ENCODE results near the gene SHLD1. TPM values are rescaled to one million over a fixed set of nuclear protein-coding genes. Genes with fewer than 3 reads are reported as not detected.

The SHLD1 gene
- total RNA-seq, 1 donor from 2014 or later: 3.5 TPM

DNA sequence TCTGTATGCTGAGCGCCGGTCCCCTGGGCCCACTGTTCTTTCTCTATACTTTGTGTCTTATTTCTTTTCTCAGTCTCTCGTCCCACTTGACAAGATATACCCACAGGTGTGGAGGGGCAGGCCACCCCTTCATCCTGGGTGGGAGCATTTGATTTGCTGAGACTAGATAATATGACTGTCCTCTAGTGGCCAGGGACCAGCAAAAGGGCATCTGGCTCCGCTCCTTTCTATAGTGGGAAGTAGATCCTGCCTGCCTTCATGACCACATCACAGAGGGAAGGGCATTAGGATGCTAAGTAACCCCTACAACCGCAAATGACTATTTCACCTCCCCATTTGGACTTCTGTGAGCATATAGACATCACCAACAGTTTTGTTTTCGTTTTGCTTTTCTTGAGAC lies 135.7 kb downstream of the SHLD1 start:
- Histone ChIP-seq H3K27ac (ENCODE audit: low read depth, low read length) (no peak overlapping the region), H2AFZ (ENCODE audit: low read depth, low read length) (no peak overlapping the region), H3K4me2 (ENCODE audit: low read length) (no peak overlapping the region), H3K4me1 (ENCODE audit: insufficient read depth, low read length) (no peaks in the 10 kb centered on the region), H3K79me2 (ENCODE audit: insufficient read depth, low read length) (no peaks in the 10 kb centered on the region), H3K9me3 (ENCODE audit: insufficient read depth, low read depth, low read length) (no peaks in the 10 kb centered on the region), H3K36me3 (ENCODE audit: insufficient read depth, low read length) (no peaks in the 10 kb centered on the region), H3K4me3 (ENCODE audit: insufficient read depth, low read depth, low read length) (no peak overlapping the region), H3K27me3 (ENCODE audit: insufficient read depth, low read length) (peaks cover 4% of the 10 kb centered on the region), H4K20me1 (ENCODE audit: insufficient read depth, low read length) (no peaks in the 10 kb centered on the region), H3K9ac (ENCODE audit: low read length) (no peak overlapping the region)
- peaks cover 3% of the 10 kb centered on the region for H3K9me3 Mint-ChIP-seq (ENCODE audit: unreplicated experiment)
- H3K4me3 Mint-ChIP-seq (ENCODE audit: unreplicated experiment): no peak overlapping the region
- DNase-seq (ENCODE audit: low read depth) (no peak), FAIRE-seq (no peak)
- TF ChIP-seq EZH2 (IDR thresholded peaks at IDR 0.05; ENCODE audit: insufficient read depth, low read length): no peak
- TF ChIP-seq, protein P1, sequence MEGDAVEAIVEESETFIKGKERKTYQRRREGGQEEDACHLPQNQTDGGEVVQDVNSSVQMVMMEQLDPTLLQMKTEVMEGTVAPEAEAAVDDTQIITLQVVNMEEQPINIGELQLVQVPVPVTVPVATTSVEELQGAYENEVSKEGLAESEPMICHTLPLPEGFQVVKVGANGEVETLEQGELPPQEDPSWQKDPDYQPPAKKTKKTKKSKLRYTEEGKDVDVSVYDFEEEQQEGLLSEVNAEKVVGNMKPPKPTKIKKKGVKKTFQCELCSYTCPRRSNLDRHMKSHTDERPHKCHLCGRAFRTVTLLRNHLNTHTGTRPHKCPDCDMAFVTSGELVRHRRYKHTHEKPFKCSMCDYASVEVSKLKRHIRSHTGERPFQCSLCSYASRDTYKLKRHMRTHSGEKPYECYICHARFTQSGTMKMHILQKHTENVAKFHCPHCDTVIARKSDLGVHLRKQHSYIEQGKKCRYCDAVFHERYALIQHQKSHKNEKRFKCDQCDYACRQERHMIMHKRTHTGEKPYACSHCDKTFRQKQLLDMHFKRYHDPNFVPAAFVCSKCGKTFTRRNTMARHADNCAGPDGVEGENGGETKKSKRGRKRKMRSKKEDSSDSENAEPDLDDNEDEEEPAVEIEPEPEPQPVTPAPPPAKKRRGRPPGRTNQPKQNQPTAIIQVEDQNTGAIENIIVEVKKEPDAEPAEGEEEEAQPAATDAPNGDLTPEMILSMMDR (IDR thresholded peaks at IDR 0.05; ENCODE audit: insufficient read depth, low read depth, low read length): no peak
- H3K27me3 Mint-ChIP-seq (ENCODE audit: low read depth, unreplicated experiment): peaks cover 19% of the 10 kb centered on the region
- no peaks in the 10 kb centered on the region for H3K36me3 Mint-ChIP-seq (ENCODE audit: low read depth, unreplicated experiment)
- no peak overlapping the region for H3K27ac Mint-ChIP-seq (ENCODE audit: unreplicated experiment)
- peaks cover 16% of the 10 kb centered on the region for H3K4me1 Mint-ChIP-seq (ENCODE audit: low read depth, unreplicated experiment)

GRCh38 chr20:5886788-5887187 lies 136.6 kb downstream of the SHLD1 start:
- no peak overlapping the region for H3K4me2 ChIP-seq (ENCODE audit: low read length)
- FAIRE-seq: no peak
- no peaks in the 10 kb centered on the region for H4K20me1 ChIP-seq (ENCODE audit: insufficient read depth, low read length)
- H3K36me3 Mint-ChIP-seq (ENCODE audit: low read depth, unreplicated experiment): no peaks in the 10 kb centered on the region
- no peaks in the 10 kb centered on the region for H3K4me1 ChIP-seq (ENCODE audit: insufficient read depth, low read length)
- H3K79me2 ChIP-seq (ENCODE audit: insufficient read depth, low read length): no peaks in the 10 kb centered on the region
- no peaks in the 10 kb centered on the region for H3K9me3 ChIP-seq (ENCODE audit: insufficient read depth, low read depth, low read length)
- no peak overlapping the region for H3K9ac ChIP-seq (ENCODE audit: low read length)
- H3K9me3 Mint-ChIP-seq (ENCODE audit: unreplicated experiment): no peaks in the 10 kb centered on the region
- H3K4me3 Mint-ChIP-seq (ENCODE audit: unreplicated experiment): no peak overlapping the region
- H3K4me1 Mint-ChIP-seq (ENCODE audit: low read depth, unreplicated experiment): peaks cover 16% of the 10 kb centered on the region
- no peak overlapping the region for H2AFZ ChIP-seq (ENCODE audit: low read depth, low read length)
- H3K4me3 ChIP-seq (ENCODE audit: insufficient read depth, low read depth, low read length): no peak overlapping the region
- TF ChIP-seq EZH2 (IDR thresholded peaks at IDR 0.05; ENCODE audit: insufficient read depth, low read length): no peak
- TF ChIP-seq, protein P1 (IDR thresholded peaks at IDR 0.05; ENCODE audit: insufficient read depth, low read depth, low read length): no peak
- H3K27me3 Mint-ChIP-seq (ENCODE audit: low read depth, unreplicated experiment): peaks cover 16% of the 10 kb centered on the region
- peaks cover 4% of the 10 kb centered on the region for H3K27me3 ChIP-seq (ENCODE audit: insufficient read depth, low read length)
- H3K27ac Mint-ChIP-seq (ENCODE audit: unreplicated experiment): no peak overlapping the region
- H3K27ac ChIP-seq (ENCODE audit: low read depth, low read length): no peak overlapping the region
- no peaks in the 10 kb centered on the region for H3K36me3 ChIP-seq (ENCODE audit: insufficient read depth, low read length)
- DNase-seq (ENCODE audit: low read depth): peak; percentile 16

DNA sequence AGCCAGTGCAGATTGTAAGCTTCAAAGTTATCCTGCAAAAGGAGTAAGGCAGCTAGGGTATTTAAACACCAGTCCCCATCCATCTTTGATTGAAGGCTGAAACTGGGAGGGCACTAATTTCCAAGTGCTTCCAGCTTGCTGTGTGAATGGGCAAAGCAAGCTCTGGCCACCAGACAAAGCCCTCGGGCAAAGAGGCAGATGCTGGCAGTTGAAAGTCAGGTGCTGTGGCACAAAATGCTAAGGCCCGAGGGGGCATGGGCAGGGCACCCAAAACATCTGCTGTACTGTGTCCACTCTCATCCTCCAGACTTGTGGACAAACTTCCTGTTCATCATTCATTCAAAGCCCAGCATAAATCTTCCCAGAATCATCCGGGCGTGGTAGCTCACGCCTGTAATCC lies 137.2 kb downstream of the SHLD1 start:
- no peak overlapping the region for H3K27ac Mint-ChIP-seq (ENCODE audit: unreplicated experiment)
- H3K4me1 ChIP-seq (ENCODE audit: insufficient read depth, low read length): no peaks in the 10 kb centered on the region
- H3K27ac ChIP-seq (ENCODE audit: low read depth, low read length): no peak overlapping the region
- no peak overlapping the region for H3K9ac ChIP-seq (ENCODE audit: low read length)
- no peak overlapping the region for H2AFZ ChIP-seq (ENCODE audit: low read depth, low read length)
- H3K36me3 Mint-ChIP-seq (ENCODE audit: low read depth, unreplicated experiment): no peaks in the 10 kb centered on the region
- peaks cover 13% of the 10 kb centered on the region for H3K27me3 Mint-ChIP-seq (ENCODE audit: low read depth, unreplicated experiment)
- H3K79me2 ChIP-seq (ENCODE audit: insufficient read depth, low read length): no peaks in the 10 kb centered on the region
- no peaks in the 10 kb centered on the region for H4K20me1 ChIP-seq (ENCODE audit: insufficient read depth, low read length)
- H3K36me3 ChIP-seq (ENCODE audit: insufficient read depth, low read length): no peaks in the 10 kb centered on the region
- H3K4me1 Mint-ChIP-seq (ENCODE audit: low read depth, unreplicated experiment): peaks cover 16% of the 10 kb centered on the region
- DNase-seq (ENCODE audit: low read depth) (no peak), FAIRE-seq (no peak)
- no peak for TF ChIP-seq EZH2 (IDR thresholded peaks at IDR 0.05; ENCODE audit: insufficient read depth, low read length)
- TF ChIP-seq, protein P1 (IDR thresholded peaks at IDR 0.05; ENCODE audit: insufficient read depth, low read depth, low read length): no peak
- no peaks in the 10 kb centered on the region for H3K9me3 ChIP-seq (ENCODE audit: insufficient read depth, low read depth, low read length)
- peaks cover 5% of the 10 kb centered on the region for H3K27me3 ChIP-seq (ENCODE audit: insufficient read depth, low read length)
- H3K4me3 Mint-ChIP-seq (ENCODE audit: unreplicated experiment): no peak overlapping the region
- H3K4me2 ChIP-seq (ENCODE audit: low read length): no peak overlapping the region
- H3K9me3 Mint-ChIP-seq (ENCODE audit: unreplicated experiment): no peaks in the 10 kb centered on the region
- no peak overlapping the region for H3K4me3 ChIP-seq (ENCODE audit: insufficient read depth, low read depth, low read length)
